Measurements from ENCODE around the gene SEZ6. TPM values are rescaled to one million over a fixed set of nuclear protein-coding genes. Genes with fewer than 3 reads are reported as not detected.

Gene SEZ6
- total and polyA plus RNA-seq, 10 of the 15 experiments (the other 5 are each of a cell fraction or from before 2014, with no cell fraction given) = 0.05 to 0.87 (median 0.17) TPM; not detected in 4

DNA sequence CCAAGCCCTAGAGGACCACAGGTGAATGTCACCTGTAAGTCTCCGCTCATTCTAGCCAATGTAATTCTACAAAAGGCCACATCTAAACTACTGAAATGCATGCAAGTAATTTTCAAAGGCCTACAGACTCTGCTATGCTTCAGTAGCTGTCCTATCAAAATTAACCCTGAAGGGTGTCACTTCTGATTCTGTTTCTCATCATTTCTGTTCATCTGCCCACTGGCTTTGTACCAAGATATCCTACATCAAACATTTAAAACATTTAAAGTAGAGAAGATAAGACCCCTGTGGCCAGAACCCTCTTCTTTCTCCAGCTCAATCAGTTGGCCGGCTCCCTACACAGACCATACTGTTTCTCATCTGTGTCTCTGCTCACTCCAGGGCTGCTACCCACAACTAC, 76.0 kb downstream of the SEZ6 start (continued):
- no peak for TF ChIP-seq KLF5 (IDR thresholded peaks at IDR 0.05; ENCODE audit: partially characterized antibody)
- TF ChIP-seq, protein P1, sequence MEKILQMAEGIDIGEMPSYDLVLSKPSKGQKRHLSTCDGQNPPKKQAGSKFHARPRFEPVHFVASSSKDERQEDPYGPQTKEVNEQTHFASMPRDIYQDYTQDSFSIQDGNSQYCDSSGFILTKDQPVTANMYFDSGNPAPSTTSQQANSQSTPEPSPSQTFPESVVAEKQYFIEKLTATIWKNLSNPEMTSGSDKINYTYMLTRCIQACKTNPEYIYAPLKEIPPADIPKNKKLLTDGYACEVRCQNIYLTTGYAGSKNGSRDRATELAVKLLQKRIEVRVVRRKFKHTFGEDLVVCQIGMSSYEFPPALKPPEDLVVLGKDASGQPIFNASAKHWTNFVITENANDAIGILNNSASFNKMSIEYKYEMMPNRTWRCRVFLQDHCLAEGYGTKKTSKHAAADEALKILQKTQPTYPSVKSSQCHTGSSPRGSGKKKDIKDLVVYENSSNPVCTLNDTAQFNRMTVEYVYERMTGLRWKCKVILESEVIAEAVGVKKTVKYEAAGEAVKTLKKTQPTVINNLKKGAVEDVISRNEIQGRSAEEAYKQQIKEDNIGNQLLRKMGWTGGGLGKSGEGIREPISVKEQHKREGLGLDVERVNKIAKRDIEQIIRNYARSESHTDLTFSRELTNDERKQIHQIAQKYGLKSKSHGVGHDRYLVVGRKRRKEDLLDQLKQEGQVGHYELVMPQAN (conservative IDR thresholded peaks at IDR 0.05) = no peak

DNA sequence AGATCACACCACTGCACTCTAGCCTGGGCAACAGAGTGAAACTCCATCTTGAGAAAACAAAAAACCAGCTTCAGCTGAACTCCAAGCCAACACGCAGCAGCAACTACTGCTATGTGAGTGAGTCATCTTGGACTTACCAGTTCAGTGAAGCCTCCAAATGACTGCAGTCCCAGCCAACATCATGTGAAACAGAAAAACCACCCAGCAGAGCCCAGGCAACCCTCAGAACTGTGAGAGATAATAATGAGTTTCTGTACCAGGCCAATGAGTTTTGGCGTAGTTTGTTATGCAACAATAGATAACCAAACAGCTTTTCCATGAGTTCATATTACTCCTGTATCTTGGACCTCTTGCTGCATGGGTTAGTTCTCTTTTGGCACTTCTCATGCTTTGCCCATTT, 77.8 kb downstream of the SEZ6 start:
- SMC1A ChIA-PET (ENCODE audit: uncharacterized antibody, unreplicated experiment) = interaction anchor here (0.6 to 7.3 kb wide), 3 partner anchors 11 to 165 kb away, joined by 3 to 34 read pairs (median 3); no protein-coding TSS in a partner anchor
- TF ChIP-seq HCFC1 (IDR thresholded peaks at IDR 0.05; ENCODE audit: low read length) (no peak), JUNB (IDR thresholded peaks at IDR 0.05) (peak; percentile 57), ZNF384 (IDR thresholded peaks at IDR 0.05; ENCODE audit: borderline replicate concordance, low read depth, low read length) (no peak), SUZ12 (IDR thresholded peaks at IDR 0.05; ENCODE audit: unreplicated experiment) (no peak), CBX5 (IDR thresholded peaks at IDR 0.05; ENCODE audit: low read depth) (peak; percentile 96), IRF4 (IDR thresholded peaks at IDR 0.05; ENCODE audit: low read depth, low read length) (peak; percentile 54; the same call in 1 of the 2 replicates), EED (IDR thresholded peaks at IDR 0.05; ENCODE audit: low read depth) (no peak), CHD2 (IDR thresholded peaks at IDR 0.05; ENCODE audit: borderline replicate concordance, low read depth, low read length) (no peak), RCOR1 (conservative IDR thresholded peaks at IDR 0.05; ENCODE audit: low read depth, low read length) (no peak), MYB (IDR thresholded peaks at IDR 0.05; ENCODE audit: borderline replicate concordance, low read depth, low read length) (no peak), ZNF207 (IDR thresholded peaks at IDR 0.05; ENCODE audit: borderline replicate concordance) (no peak), ZSCAN29 (IDR thresholded peaks at IDR 0.05) (no peak), YY1 (IDR thresholded peaks at IDR 0.05; ENCODE audit: low read depth, low read length) (peak; percentile 45; the same call in 1 of the 2 replicates), HDGF (IDR thresholded peaks at IDR 0.05) (no peak), ZNF217 (IDR thresholded peaks at IDR 0.05) (no peak), RUNX3 (IDR thresholded peaks at IDR 0.05; ENCODE audit: low read length) (peak; percentile 50), MEF2A (IDR thresholded peaks at IDR 0.05; ENCODE audit: insufficient read depth, low read depth, low read length) (no peak)
- TF ChIP-seq, protein P2, sequence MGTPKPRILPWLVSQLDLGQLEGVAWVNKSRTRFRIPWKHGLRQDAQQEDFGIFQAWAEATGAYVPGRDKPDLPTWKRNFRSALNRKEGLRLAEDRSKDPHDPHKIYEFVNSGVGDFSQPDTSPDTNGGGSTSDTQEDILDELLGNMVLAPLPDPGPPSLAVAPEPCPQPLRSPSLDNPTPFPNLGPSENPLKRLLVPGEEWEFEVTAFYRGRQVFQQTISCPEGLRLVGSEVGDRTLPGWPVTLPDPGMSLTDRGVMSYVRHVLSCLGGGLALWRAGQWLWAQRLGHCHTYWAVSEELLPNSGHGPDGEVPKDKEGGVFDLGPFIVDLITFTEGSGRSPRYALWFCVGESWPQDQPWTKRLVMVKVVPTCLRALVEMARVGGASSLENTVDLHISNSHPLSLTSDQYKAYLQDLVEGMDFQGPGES (IDR thresholded peaks at IDR 0.05) = no peak

More for the DNA sequence above, 77.8 kb downstream of the SEZ6 start:
- CTCF ChIA-PET = interaction anchor here (0.5 to 3.3 kb wide), 8 partner anchors 9 to 201 kb away, joined by 3 to 21 read pairs (median 4); no protein-coding TSS in a partner anchor
- no peak overlapping the region for H2AFZ ChIP-seq (ENCODE audit: control insufficient read depth, low read depth, low read length)
- RAD21 ChIA-PET (ENCODE audit: unreplicated experiment) = interaction anchor here (1.8 kb wide), 1 partner anchor 12 kb away, joined by 6 read pairs; no protein-coding TSS in a partner anchor
- peaks cover 24% of the 10 kb centered on the region for H3K79me2 ChIP-seq (ENCODE audit: control insufficient read depth, insufficient read depth, low read length)
- H3K4me2 ChIP-seq (ENCODE audit: control insufficient read depth, insufficient read depth) = no peak overlapping the region
- no peak overlapping the region for H3K9ac ChIP-seq (ENCODE audit: control insufficient read depth, insufficient read depth, low read length)
- in situ Hi-C loops (cut with MboI) = no loop called here
- FAIRE-seq (no peak), ATAC-seq (peak; percentile 95), DNase-seq (ENCODE audit: low read depth, low spot score) (no peak)
- intact Hi-C loops (cut with micrococcal nuclease; ENCODE audit: unreplicated experiment) = no loop called here
- no peak overlapping the region for H3K4me3 ChIP-seq
- H3K4me1 ChIP-seq (ENCODE audit: control insufficient read depth, insufficient read depth, low read length) = peaks cover 12% of the 10 kb centered on the region
- H3K36me3 ChIP-seq (ENCODE audit: control insufficient read depth in 2 of 2, insufficient read depth in 2 of 2, low read length in 1 of 2) = peaks cover 11 to 26% of the 10 kb centered on the region in 2 experiments
- BruUV-seq (replicated peaks) = no TSS peak
- H3K27ac ChIP-seq (ENCODE audit: control insufficient read depth, insufficient read depth) = no peak overlapping the region
- WGBS (ENCODE audit: insufficient coverage, insufficient replicate concordance, low lambda C conversion rate, missing lambda C conversion rate) = 31% methylated on average over 2 of the region's 2 CpGs
- H3K27me3 ChIP-seq (replicated peaks in 1 of 2; ENCODE audit: control insufficient read depth in 2 of 2, insufficient read depth in 2 of 2, low read length in 1 of 2) = no peaks in the 10 kb centered on the region
- POLR2A ChIA-PET = interaction anchor here (1.1 to 2.6 kb wide), 4 partner anchors 16 to 132 kb away, joined by 3 to 7 read pairs (median 4); partner anchors contain the start of gene PHF12
- peaks cover 8% of the 10 kb centered on the region; the same call in 2 of the 3 replicates for H3K9me3 ChIP-seq (replicated peaks; ENCODE audit: control insufficient read depth, insufficient read depth, low read length)
- 0 out of 2 replicates have a peak, but pooled peaks cover 3% of the 10 kb centered on the region for H4K20me1 ChIP-seq (ENCODE audit: control insufficient read depth, insufficient read depth)

Data from GM12878 (cell line).